Retinal pigment epithelial cell (primary cell): ENCODE measurements around the gene PARD3.

Source experiments
- DNase-seq: peaks from one replicate; pipeline ENCODE4 v3.0.0-alpha.2; 2010; ENCODE audit warnings: low read depth
- H3K4me3 ChIP-seq: 2 replicates; pipeline ENCODE4 v1.5.1; 2011; ENCODE audit warnings: mild to moderate bottlenecking, low read length, control low read depth, moderate library complexity
- CTCF ChIP-seq: conservative IDR thresholded peaks from 2 replicates; pipeline ENCODE4 v1.5.1; 2011; ENCODE audit warnings: low read depth, low read length, control low read depth, inconsistent platforms

The PARD3 gene

GRCh38 chr10:34203966-34204630 lies 611.0 kb downstream of the PARD3 start:
- no peak for DNase-seq
- no peak for TF ChIP-seq CTCF
- no peak overlapping the region for H3K4me3 ChIP-seq

GRCh38 chr10:34200355-34200901 lies 614.7 kb downstream of the PARD3 start:
- no peak for TF ChIP-seq CTCF
- no peak for DNase-seq
- H3K4me3 ChIP-seq, result no peak overlapping the region

GRCh38 chr10:34198953-34199352 lies 616.1 kb downstream of the PARD3 start:
- no peak for TF ChIP-seq CTCF
- DNase-seq, result no peak
- H3K4me3 ChIP-seq, result no peak overlapping the region

- DNase-seq, result no peak
- H3K4me3 ChIP-seq, result no peak overlapping the region
- no peak for TF ChIP-seq CTCF
These were observed 619.0 kb downstream of the PARD3 start for GRCh38 chr10:34196058-34196433.

GRCh38 chr10:34195364-34196057 lies 619.6 kb downstream of the PARD3 start:
- no peak for DNase-seq
- H3K4me3 ChIP-seq, result no peak overlapping the region
- TF ChIP-seq CTCF, result no peak

GRCh38 chr10:34193931-34194626 lies 621.0 kb downstream of the PARD3 start:
- no peak overlapping the region for H3K4me3 ChIP-seq
- DNase-seq, result no peak
- no peak for TF ChIP-seq CTCF

GRCh38 chr10:34192646-34193045 lies 622.5 kb downstream of the PARD3 start:
- H3K4me3 ChIP-seq, result no peak overlapping the region
- no peak for DNase-seq
- TF ChIP-seq CTCF, result no peak
